Testis (tissue), 3 donors: ENCODE measurements around the gene NDUFS3. TPM values are rescaled to one million over a fixed set of nuclear protein-coding genes. Genes with fewer than 3 reads are reported as not detected.
A peak's percentile ranks its signal among the peaks of the same experiment; 100 is the strongest.

Source experiments
- DNase-seq: peaks from one replicate; pipeline ENCODE4 v3.0.0-alpha.2; 2019
- H3K27ac ChIP-seq, 2 donors: fragments of 200-600 bp; sonication (generic); one replicate each; pipeline ENCODE4 v1.5.1; 2019
- H3K27me3 ChIP-seq: fragments of 200-600 bp; sonication (generic); one replicate; pipeline ENCODE4 v1.5.1; 2019
- H3K36me3 ChIP-seq: fragments of 200-600 bp; sonication (generic); one replicate; pipeline ENCODE4 v1.5.1; 2017; ENCODE audit warnings: low read depth; ENCODE audit errors: missing control alignments
- H3K4me1 ChIP-seq: fragments of 200-600 bp; sonication (generic); one replicate; pipeline ENCODE4 v1.5.1; 2019
- H3K4me3 ChIP-seq, 2 donors: fragments of 200-600 bp; sonication (generic); one replicate each; pipeline ENCODE4 v1.5.1; 2017 to 2019
- H3K9me3 ChIP-seq: fragments of 200-600 bp; sonication (generic); one replicate; pipeline ENCODE4 v1.5.1; 2017
- POLR2A ChIP-seq: fragments of 450-650 bp; IDR thresholded peaks from one replicate; pipeline ENCODE4 v1.6.1; 2017; ENCODE audit warnings: antibody characterized with exemption, mild to moderate bottlenecking, moderate library complexity
- WGBS, 2 donors: methylation state at CpG; one replicate each; pipeline ENCODE4 v1.1.5; 2018; 5-methylcytosine and 5-hydroxymethylcytosine counted together
- intact Hi-C: fragments of 100-400 bp; cut with DNase I; formaldehyde crosslinking; loops from one replicate; pipeline ENCODE4 v1.15.1; 2023; ENCODE audit warnings: low total_unique reads
- polyA plus RNA-seq: library from polyadenylated mRNA; stranded (reverse); fragments of 350-450 nt; fragmentation: Illumina TruSeq; extraction: RNeasy Lipid Tissue Mini Kit (QIAGEN cat#74804); gene quantifications from one replicate; pipeline ENCODE4 v1.2.3, GENCODE V29; 2014; ENCODE audit warnings: low read depth, low replicate concordance; ENCODE audit not compliant: insufficient read depth
- total RNA-seq, 2 donors: library from RNA; depleted of rRNA; stranded (reverse); fragments of >200 nt; gene quantifications; one replicate each; pipeline ENCODE4 v1.2.3, GENCODE V29; 2016
- TF ChIP-seq, protein P1 (sequence below), 3 experiments: fragments of 450-650 bp in 2 of 3; fragments of 200-600 bp in 1 of 3; sonication (generic) in 1 of 3; IDR thresholded peaks; one replicate each; pipeline ENCODE4 v1.5.1; 2016 to 2019; ENCODE audit warnings: antibody characterized with exemption in 3 of 3, mild to moderate bottlenecking in 2 of 3, moderate library complexity in 1 of 3

NDUFS3 gene
- total and polyA plus RNA-seq, 3 donors from 2014 or later = 69.8 to 121 (median 88.5) TPM

GRCh38 chr11:47587723-47588326 lies 9.0 kb downstream of the NDUFS3 start:
- WGBS, 2 donors = 51 to 65% methylated on average over 7 to 14 of the region's 14 CpGs
- TF ChIP-seq POLR2A = no peak
- TF ChIP-seq, protein P1, sequence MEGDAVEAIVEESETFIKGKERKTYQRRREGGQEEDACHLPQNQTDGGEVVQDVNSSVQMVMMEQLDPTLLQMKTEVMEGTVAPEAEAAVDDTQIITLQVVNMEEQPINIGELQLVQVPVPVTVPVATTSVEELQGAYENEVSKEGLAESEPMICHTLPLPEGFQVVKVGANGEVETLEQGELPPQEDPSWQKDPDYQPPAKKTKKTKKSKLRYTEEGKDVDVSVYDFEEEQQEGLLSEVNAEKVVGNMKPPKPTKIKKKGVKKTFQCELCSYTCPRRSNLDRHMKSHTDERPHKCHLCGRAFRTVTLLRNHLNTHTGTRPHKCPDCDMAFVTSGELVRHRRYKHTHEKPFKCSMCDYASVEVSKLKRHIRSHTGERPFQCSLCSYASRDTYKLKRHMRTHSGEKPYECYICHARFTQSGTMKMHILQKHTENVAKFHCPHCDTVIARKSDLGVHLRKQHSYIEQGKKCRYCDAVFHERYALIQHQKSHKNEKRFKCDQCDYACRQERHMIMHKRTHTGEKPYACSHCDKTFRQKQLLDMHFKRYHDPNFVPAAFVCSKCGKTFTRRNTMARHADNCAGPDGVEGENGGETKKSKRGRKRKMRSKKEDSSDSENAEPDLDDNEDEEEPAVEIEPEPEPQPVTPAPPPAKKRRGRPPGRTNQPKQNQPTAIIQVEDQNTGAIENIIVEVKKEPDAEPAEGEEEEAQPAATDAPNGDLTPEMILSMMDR (IDR thresholded peaks at IDR 0.05) = no peak
- no peaks in the 10 kb centered on the region for H3K27me3 ChIP-seq
- peaks cover 4% of the 10 kb centered on the region for H3K4me1 ChIP-seq
- H3K36me3 ChIP-seq = no peaks in the 10 kb centered on the region
- no peaks in the 10 kb centered on the region for H3K9me3 ChIP-seq
- peak; percentile 47 for DNase-seq
- intact Hi-C loops = no loop called here
- no peak overlapping the region for H3K27ac ChIP-seq
- no peak overlapping the region for H3K4me3 ChIP-seq

- peaks cover 8% of the 10 kb centered on the region for H3K4me1 ChIP-seq
- 58 to 70% methylated on average over 11 of the region's 11 CpGs for WGBS, 2 donors
These were observed 10.2 kb downstream of the NDUFS3 start for GRCh38 chr11:47589118-47589517.

GRCh38 chr11:47589584-47589976 lies 10.7 kb downstream of the NDUFS3 start:
- H3K9me3 ChIP-seq = no peaks in the 10 kb centered on the region
- peak overlapping the region; percentile 74 to 82 for H3K27ac ChIP-seq
- WGBS, 2 donors = 16 to 70% methylated on average over 16 to 39 of the region's 51 CpGs
- no peaks in the 10 kb centered on the region for H3K36me3 ChIP-seq
- peaks cover 8% of the 10 kb centered on the region for H3K4me1 ChIP-seq
- H3K27me3 ChIP-seq = no peaks in the 10 kb centered on the region
- intact Hi-C loops = no loop called here
- TF ChIP-seq, protein P1 (IDR thresholded peaks at IDR 0.05) = no peak
- TF ChIP-seq POLR2A = no peak
- peak; percentile 44 for DNase-seq
- H3K4me3 ChIP-seq = peak overlapping the region; percentile 53 to 76

More at GRCh38 chr11:47589118-47589517, 10.2 kb downstream of the NDUFS3 start:
- no peak for DNase-seq
- Histone ChIP-seq H3K36me3 (no peaks in the 10 kb centered on the region), H3K4me3 (peak overlapping the region; percentile 53 to 76), H3K9me3 (no peaks in the 10 kb centered on the region), H3K27ac (peak overlapping the region; percentile 74 to 82), H3K27me3 (no peaks in the 10 kb centered on the region)
- intact Hi-C loops = no loop called here
- TF ChIP-seq, protein P1 (IDR thresholded peaks at IDR 0.05) = no peak
- TF ChIP-seq POLR2A = no peak

GRCh38 chr11:47589977-47590861 lies 11.3 kb downstream of the NDUFS3 start:
- no peak for TF ChIP-seq POLR2A
- TF ChIP-seq, protein P1 (IDR thresholded peaks at IDR 0.05) = no peak
- no peaks in the 10 kb centered on the region for H3K36me3 ChIP-seq
- intact Hi-C loops = no loop called here
- WGBS, 2 donors = 35 to 51% methylated on average over 9 to 65 of the region's 122 CpGs
- peak overlapping the region; percentile 53 to 76 for H3K4me3 ChIP-seq
- H3K27ac ChIP-seq = peak overlapping the region; percentile 74 to 82
- H3K27me3 ChIP-seq = no peaks in the 10 kb centered on the region
- peak; percentile 61 for DNase-seq
- H3K4me1 ChIP-seq = peaks cover 8% of the 10 kb centered on the region
- no peaks in the 10 kb centered on the region for H3K9me3 ChIP-seq
